Activated CD4-positive, alpha-beta T cell treated with anti-CD3 and anti-CD28 coated beads, Interleukin-10, Interleukin-2, amounts not matched to agents 100 ng/mL and 50 ng/mL, durations not matched to agents 16 hours and 8 hours (primary cell): Measurements from ENCODE around the gene MRAS.
A peak's percentile ranks its signal among the peaks of the same experiment; 100 is the strongest.
"Not testable (repeated sequence)": the region's sequence is repeated elsewhere in the genome, so short reads cannot be mapped to it uniquely, and the experiment has no call there.

Experiments used
- DNase-seq: peaks from one replicate; pipeline ENCODE4 v3.0.0-alpha.2; 2020

The MRAS gene

DNA sequence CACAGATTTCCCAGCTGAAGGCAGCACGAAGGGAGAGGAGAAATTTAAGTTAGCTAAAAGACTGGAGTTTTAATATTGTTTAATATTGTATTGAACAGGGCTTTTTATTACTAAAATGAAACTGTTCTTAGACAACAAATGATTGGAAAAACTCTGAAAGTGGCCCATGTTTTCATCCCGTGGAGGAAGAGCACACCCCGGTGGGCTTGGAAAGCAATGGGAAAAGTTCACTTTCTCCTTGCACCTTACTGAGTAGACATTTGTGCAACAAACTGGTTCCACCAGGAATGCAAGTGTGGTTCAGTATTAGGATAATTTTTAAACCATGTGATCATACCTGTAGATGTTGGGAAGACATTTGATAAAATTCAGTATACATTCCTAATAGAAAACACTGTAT, 77.8 kb downstream of the MRAS start:
- DNase-seq, result no peak

DNA sequence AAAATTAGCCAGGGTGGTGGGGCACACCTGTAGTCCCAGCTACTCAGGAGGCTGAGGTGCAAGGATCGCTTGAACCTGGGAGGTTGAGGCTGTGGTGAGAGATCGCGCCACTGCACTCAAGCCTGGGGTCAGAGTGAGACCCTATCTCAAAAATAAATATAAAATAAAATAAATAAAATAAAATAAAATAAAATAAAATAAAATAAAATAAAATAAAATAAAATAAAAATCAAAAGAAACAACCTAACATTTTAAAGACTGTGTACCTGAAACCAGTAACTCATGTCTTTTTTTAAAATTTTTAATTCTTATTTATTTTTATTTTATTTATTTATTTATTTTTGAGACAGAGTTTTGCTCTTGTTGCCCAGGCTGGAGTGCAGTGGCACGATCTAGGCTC, 78.4 kb downstream of the MRAS start:
- not testable (repeated sequence) for DNase-seq

DNA sequence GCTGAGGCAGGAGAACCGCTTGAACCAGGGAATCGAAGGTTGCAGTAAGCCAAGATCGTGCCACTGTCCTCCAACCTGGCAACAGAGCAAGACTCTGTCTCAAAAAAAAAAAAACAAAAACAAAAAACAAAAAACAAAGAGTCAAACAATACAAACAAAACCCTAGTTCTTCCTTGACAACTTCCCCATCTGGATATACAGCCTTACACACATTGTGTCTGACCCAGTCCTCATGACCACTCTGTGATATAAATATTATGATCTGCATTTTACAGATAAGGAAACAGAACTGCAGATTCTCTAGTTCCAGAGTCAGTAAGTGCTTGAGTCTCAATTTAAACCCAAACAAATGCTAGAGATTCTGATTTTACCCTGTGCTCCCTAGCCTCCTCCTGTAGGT, 81.3 kb downstream of the MRAS start:
- DNase-seq, result no peak

DNA sequence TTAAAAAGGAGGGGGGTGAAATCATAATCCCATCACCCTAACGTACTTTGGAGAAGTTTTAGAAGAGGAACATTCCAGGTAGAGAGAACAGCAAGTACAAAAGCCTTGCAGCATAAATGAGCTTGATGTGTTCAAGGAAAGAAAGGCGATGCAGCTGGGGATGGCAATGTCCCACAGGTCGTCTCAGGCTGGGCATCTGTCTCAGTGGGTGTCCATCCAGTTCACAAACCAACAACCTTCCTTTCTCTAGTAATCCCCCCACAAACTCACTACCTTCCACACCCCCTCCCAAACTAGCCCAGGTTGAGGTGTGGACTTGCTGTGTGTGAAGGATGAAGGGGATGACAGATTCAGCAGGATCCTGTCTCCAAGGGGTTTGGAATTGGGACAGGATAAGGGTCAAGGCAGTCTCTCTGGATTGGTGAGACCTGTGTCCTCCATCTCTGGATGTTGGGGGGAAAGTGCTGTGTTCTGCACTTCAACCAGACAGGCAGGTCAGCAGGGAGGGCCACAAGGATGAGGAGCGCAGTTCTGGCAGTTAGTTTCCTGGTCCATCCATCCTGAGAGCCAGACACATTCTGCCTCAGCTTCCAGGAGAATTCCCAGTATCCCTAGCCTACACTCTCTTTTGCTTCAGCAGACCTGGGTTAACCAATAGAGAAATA, 84.3 kb downstream of the MRAS start:
- DNase-seq, result no peak

DNA sequence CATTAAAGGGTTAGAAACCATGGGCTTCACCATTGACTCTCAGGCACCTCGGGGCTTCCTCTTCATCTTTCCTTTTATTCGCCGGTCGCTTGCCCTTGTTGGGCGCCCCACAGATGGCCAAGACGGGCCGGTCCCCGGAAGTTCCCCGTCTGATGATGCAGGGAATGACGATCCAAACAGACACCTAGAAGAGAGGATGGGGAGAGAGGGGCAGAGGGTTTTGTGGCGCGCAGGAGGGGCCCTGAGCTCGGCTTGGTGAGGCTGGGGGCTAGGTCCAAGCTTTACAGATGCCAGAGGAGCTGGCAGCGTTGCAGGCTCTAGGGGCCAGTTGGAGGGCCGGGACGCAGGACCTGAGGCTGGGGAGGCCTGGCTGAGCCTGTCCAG, 85.5 kb downstream of the MRAS start:
- DNase-seq, result no peak

DNA sequence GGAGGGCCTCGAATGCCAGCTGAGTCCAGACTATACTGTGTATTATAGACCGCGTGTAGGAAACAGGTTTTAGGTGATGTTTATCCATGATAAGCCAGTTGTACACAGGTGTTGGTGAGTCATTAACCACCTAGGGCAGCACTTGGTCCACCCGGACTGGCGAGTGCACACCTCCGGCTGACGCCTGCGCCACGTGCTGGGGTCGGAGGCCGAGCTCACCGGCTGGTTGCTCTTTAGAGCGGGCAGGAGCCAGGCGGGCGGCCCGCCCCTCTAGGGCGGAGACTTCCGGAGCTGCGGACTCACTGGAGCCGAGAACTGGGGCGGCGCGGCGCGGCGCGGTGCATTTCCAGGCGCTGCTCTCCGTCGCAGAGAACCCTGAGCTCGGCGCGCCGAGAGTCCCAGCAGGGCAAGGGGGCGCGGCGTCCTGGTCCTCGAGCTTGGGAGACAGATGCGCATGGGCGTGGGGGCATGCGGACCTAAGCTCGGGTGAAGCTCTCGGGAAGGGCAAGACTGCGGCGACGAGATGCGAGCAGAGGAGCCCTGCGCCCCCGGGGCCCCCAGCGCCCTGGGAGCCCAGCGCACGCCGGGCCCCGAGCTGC, 86.0 kb downstream of the MRAS start, which contains the start of gene ESYT3:
TSS of gene ESYT3 (plus strand) at position 341 of the 599 bp plus-strand sequence. CDS start at position 524, 183 bp downstream.
- DNase-seq, result peak; percentile 79

DNA sequence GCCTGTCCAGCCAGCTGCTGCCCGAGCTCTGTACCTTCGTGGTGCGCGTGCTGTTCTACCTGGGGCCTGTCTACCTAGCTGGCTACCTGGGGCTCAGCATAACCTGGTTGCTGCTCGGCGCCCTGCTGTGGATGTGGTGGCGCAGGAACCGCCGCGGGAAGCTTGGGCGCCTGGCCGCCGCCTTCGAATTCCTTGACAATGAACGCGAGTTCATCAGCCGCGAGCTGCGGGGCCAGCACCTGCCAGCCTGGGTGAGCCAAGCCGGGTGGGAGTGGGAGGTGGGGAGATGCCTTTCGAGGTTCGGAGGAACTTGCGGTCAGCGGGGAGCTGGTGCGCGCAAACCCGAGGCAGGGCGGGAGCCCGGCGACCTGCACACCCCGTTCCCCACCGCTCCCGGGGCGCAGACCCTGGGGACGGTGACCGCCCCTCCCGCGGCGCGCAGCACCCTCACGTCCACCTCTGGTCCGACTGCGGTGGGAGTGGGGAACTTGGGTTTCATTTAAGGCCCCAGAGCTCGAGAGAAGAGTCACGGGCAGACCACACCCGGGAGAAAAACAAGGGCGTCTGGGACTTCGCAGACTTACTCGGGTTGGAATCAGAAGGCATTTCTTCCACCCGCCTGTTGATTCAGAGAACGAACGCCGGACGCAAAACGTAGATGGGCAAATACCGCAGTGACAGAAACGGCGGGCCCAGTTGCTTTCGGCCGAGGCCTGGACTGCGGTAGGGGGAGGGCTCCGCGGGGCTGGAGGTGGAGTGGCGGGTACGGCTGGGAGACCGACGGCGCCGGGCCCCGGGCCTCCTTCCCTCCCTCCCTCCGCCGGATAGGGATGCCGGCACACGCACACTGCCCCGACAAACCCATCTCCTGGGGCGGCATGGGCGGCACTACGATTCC, 86.7 kb downstream of the MRAS start:
- no peak for DNase-seq

DNA sequence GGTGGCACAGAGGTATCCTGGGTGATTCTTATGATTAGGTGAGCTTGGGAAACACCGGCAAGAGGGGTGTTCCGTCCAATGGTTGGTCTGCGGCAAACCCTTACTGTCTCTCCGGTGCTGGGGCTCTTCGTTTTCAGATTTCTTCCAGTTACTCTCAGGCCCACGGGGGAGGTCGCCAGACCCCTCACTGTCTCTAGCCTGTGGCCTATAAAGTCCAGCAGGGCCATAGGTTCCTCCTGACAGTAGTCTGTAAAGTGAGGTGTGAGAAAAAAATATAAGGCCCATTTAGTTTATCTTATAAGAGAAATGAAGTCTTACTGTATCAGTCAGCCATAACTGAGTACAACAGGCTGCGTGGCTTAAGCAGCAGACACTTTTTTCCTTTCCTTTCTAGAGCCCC, 87.5 kb downstream of the MRAS start:
- DNase-seq, result no peak

DNA sequence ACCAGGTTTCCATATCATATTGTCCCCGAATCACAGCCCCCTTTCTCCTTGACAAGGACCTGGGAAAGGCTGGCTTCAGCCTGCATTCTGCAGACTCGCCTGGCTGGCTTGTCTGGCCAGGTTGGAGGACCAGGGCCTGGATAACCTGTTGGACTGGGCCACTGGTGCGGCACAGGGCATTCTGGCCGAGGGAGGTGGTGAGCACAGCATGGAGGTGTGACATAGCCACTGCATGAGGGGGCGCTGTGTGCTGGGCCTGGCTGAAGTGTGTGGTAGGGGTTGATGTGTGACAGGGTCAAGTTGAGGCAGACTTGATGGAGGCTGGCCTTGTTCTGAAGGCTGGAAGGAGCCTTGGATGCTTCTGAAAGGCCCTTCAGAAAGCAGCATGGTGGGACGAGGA, 88.9 kb downstream of the MRAS start:
- DNase-seq, result no peak

DNA sequence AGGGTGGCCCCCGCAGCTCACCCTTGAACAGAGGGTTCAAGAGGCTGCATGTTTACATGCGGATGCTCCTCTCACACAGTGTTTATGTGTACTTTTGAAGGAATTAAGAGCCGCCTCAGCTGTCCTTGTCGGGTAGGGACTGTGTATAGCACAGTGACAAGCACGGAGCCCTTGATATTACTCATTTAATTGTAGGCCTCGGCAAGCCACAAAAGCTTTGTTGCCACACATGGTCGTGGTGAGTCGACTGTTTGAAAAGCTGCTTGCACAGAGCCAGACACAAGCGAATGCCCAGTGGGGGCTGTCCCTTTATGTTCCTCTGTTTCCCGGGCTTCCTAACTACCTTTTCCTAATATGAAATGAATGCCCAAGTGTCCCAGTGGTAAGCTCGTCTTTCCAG, 90.5 kb downstream of the MRAS start:
- no peak for DNase-seq

DNA sequence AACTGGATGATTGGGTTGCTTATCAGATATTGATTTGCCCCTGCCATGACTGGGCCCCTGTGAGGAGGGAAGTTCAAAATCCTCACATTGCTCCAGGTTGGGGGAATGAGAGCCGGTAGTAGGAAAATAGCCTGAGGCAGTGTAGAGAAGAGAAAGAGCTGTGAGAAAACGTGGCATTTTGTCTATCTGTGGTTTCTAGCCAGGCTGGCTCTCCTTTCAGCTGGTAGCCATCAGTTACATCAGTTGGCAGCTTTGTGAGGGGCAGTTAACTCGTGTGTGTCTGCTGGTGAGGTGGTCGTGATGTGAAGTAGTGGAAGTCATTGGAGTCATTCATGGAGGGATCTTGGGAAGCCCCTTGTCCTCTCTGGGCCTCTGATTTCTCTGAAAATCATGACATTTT, 91.3 kb downstream of the MRAS start:
- DNase-seq, result no peak

DNA sequence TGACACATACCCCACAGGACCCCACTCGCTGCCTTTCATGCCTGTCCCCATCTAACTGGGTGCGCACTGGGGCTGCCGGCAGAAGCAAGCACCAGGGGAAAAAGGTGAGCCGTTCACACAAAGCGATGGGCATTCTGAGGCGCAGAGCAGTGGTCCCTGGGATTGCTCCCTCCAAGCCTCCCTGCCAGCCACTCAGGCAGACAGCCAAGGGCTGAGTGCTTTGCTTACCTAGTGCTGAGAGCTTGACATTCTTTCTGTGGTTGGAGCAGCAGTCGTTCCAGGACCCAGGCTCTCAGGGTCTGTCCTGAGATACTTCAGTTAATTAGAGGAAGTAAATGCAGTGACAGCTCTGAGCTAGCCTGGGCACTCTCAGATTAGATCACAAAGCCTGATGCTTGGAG, 91.7 kb downstream of the MRAS start:
- DNase-seq, result no peak

DNA sequence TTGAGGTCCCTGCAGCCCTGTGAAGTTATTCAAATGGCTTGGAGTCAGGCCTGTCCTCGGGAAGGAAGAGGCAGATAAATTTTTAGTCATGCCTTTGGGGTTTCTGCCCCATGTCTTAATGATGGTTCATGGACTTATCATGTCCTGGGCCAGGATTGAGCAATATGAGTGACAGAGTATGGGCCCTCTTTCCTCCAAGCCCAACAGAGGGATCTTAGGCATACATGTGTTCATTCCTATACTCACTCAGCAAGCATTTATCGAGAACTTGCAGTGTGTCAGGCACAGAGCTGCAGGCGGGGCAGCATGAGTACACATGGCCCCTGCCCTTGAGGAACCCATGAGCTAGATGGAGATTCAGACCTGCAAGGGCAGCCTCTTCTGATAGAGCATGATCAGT, 92.2 kb downstream of the MRAS start:
- DNase-seq, result no peak

DNA sequence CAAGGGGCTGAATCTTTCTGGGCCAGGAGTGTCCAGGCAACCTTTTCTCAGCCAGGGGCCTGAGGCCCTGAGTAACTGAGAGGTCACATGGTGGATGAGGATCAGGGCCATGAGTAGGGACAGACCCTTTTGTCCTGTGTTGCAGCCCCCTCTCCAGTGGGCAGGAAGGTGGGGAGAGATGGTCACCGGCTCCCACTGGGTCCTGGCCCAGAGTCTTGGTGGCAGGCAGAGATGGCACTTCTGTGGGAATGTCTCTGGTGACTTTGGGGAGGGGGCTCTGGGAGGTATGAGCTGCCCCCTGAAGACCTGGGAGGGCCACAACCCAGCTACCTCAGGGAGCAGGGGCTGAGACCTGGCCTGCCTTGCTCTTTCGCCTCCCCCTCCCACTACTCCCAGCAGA, 92.9 kb downstream of the MRAS start:
- no peak for DNase-seq

DNA sequence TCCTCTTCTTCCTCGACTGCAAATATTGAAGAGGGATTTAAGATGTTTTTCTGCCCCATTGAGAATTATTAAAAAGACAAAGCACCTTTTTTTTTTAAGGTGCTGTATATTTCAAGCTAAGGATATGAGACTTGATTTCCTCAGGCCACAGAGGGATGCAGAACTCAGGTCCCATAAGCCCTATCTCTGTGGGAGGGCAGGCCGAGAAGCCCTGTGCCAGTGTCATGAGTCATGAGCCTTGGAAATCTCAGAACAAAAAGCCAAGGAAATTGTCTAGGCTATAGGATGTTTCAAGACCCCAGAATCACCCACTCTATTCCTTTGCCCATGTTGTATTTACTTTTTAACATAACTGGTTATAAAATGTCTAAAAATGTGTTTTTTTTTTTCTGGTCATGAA, 93.4 kb downstream of the MRAS start:
- DNase-seq, result no peak

DNA sequence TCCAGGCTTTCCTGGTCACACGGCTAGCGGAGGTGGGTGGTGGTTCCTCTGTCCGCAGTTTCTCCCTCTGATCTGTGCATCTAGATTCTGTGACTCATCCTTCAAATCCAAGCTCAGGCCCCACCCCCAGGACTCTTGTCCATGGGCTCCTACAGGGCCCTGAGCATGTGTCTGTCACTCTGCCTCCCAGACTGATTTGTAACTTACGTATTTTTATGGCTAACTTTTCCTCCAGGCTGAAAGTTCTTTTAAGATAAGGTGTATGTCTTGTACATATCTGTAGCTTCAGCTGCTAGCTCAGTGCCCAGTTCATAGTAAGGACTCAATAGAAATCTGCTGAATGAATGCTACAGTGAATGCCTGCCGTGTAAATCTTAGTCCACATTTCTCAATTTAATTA, 94.1 kb downstream of the MRAS start:
- DNase-seq, result no peak

DNA sequence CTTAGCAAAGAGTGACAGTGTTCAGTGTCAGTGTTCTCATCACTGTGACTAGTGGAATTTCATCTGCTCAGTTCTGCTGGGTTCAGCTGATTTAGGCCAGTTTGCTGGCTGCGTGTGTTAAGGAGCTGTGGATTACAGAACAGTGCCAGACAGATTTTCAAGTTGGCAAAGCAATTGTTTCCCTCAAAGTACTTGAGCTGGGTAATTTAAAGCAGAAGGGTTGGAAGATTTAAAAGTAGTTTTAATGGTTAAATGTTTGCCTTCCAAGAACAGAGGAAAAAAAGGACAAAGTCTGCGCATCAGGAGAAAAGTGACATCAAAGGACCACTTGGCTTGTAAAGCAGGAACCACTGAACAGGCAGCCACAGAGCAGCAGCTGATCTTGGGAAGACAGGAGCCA, 94.7 kb downstream of the MRAS start:
- no peak for DNase-seq

DNA sequence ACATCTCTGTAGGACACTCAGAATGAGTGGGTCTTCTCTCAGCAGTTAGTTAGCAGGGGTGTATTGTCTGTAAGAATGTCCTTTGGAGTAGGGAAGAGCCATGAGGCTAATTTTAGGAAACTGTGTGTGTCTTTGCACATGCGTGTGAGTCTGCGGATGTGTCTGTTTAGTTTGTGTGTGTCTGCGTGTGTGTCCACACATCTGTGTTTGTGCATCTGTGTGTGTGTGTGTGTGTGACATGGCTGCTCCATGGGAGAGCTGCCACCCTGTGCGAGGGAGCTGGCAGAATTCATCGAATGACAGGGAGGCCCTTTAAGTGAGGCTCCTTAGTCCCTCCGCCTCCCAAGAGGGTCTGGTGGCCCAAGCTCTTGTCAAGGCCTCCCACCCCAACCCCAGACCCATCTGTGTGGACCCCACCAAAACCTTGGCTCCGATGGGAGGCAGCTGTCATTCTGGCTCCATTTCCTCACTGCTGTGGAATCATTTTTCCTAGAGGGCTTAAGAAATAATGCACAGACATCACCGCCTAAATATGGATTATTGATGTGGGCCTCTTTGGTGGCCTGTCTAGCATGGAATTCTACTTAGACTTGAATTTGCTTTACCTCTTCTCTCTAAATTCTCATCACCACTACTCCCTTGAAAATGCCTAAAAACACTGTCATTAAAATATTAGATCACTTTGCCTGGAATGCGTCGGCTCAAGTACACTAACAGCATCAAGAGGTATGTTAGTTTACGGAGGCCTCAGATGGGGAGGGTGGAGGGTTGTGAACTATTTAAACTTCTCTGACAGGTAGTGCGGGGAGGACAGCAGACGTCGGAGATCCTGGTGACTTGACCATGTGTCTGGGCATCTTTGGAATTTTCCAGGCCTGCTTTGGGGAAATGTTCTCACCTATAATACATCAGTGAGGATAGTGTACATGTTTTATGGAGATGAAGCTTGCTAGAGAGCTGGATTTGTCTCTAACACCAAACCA, 95.4 kb downstream of the MRAS start:
- DNase-seq, result no peak

DNA sequence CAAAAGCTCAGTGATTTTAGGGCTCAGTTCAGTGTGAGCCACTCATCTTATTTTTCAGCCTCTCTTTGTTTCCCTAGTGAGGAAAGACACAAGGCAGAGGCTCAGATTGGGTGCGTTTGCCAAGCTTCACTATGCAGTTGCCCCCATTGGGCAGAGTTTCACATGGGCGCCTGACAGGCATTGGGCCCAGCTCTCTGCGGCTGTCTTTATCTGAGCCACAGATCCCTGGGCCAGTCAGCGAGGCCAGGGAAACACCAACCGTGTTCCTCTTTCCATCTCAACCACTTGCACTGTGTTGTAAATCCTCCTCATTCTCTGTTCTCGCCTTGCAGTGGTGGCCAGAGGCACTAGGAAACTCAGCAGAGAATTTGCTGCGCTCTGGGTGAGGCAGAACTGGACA, 96.9 kb downstream of the MRAS start:
- DNase-seq, result no peak

DNA sequence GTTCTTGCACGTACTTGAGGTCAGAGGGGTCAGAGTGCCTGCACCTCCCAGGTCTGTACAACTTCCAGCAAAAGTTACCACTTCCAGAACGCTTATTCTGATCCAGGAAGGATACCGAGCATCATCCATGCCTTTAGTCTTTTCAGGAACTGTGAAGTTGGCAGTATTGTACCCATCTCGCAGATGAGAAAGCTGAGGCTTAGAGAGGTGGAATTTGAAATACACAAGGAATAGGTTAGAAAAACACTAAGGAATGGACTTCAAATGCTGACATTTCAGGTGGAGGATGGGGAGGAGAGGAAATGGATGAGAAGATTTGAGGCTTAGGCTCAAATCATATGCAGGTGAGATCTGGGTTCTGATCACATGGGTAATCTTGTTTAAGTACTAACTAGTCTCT, 97.3 kb downstream of the MRAS start:
- no peak for DNase-seq

DNA sequence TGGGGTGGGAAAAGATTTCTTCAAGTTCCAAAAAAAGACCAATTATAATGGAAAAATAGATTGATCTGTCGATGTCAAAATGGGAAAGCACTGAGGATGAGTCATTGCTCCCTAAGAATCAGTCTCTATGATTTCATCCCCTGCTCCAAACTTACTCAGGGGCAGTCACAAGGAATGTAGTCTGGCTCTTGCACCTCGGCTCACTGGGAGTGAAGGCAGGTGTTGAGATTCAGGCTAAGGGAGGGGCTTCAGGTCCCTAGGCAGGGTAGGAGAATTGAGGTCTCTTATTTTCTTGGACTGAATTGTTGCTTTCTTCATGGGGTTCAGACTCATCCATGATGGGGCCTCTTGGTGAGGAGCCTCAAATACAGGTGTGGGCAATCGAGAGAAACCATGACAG, 100.3 kb downstream of the MRAS start:
- no peak for DNase-seq

DNA sequence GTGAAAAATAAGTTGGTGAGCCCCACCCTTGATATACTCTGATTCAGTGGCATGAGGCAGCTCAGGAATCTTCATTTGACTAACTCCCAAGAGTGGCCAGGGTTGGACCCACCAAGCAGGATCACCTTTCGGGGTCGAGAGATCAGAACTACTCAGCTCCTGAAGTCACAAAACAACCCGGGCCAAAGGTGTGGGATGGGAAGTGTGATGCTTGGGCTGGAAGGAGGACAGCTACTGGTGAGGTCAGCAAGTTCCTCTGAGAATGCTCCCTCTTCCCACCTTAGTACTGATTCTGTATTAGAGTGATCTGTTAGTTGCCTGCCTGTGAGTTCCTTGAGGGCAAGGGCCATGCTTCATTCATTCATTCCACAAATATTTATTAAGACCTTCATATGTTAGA, 101.1 kb downstream of the MRAS start:
- DNase-seq, result no peak

DNA sequence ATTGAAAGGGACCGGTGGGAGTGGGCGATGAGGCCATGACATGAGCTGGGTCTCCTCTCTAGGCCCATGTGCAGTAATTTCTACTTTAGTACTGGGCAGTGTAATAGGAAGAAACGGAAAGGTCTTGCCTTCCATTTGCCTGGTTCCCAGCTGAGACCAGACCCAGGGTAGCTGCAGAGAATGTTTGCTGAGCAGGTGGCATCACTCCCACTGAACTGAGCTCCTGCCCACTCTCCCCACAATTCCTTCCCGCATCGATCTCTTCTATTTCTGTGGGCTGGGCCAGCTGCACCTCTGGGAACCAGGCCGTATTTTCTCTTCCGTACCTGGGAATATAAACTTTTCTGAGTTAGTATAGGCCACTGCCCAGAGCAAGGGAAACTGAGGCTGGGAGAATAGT, 101.8 kb downstream of the MRAS start:
- no peak for DNase-seq
